ENCODE measurements around the gene NSUN7.
A peak's percentile ranks its signal among the peaks of the same experiment; 100 is the strongest.

NSUN7 gene

GRCh38 chr4:40848940-40849339, 99.2 kb downstream of the NSUN7 start:
- no peak for DNase-seq

DNA sequence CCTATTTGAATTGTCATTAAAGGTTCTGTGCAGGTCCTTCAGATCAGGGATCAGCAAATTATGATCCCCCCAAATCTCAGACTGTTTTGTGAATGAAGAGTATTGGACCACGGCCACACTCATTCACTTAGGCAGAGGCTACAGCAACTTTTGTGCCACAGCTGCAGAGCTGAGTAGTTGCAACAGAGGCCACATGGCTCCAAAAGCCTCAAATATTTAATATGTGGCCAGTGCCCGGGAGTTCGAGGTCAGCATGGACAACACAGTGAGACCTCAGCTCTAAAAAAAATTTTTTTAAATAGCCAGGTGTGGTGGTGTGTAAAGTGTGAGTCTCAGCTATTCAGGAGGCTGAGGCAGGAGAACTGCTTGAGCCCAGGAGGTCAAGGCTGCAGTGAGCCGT, 100.7 kb downstream of the NSUN7 start:
- DNase-seq, result no peak

DNA sequence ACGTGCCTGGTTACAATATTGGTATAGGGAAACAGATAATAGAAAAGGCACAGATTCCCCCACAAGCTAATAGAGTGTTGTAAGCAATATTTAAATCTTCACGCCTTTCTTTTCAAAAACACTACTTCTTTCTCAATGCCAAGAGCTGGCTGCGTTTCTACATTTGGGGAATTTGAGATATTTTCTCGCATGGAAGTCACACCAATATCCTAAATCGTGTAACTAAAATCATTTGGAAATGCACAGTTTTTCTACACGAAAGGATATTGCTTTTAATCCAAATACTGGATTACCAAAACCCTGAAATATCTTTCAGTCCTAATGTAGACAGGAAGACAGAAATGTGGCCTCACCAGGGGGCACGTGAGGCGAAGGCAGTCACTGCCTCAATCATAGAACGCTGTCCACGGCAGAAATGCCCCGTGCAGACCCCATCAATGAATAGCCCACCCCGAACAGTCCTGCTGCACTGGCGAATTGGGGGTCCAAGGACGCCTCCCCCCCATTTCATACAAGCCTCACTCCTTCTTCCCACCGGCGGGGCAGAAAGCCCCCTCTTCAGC, 106.6 kb downstream of the NSUN7 start:
- no peak for DNase-seq

GRCh38 chr4:40856840-40857362, 107.1 kb downstream of the NSUN7 start:
- DNase-seq, result peak; percentile 40

DNA sequence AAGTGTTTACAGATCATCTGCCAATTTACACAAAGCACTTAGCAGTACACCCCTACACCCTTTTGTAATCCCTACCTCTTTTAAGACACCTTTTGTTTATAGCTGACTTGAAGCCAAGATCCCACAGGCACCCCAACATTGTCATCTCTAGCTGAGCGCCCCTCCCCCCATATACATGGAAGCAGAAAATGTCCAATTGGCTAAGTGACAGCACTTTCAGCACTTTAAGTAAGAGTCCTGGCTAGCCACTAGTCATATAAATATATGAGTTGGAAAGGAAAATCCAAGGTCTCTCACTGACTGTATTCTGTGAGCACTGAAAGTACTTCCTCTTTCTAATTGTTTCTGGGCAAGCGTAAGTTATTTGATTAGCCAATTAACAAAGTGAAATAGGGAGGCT, 108.2 kb downstream of the NSUN7 start:
- no peak for DNase-seq

GRCh38 chr4:40858962-40859361, 109.2 kb downstream of the NSUN7 start:
- no peak for DNase-seq
